Left lung (tissue), 10 donors: ENCODE data around the gene ADAMTS2. TPM values are rescaled to one million over a fixed set of nuclear protein-coding genes. Genes with fewer than 3 reads are reported as not detected.

Experiments used
- ATAC-seq: fragments of 200-7000 bp; cut with Tn5 transposase; one replicate; pipeline ENCODE4 v1.9.1; 2020; ENCODE audit warnings: moderate library complexity
- DNase-seq, 4 donors: peaks; one replicate each; pipeline ENCODE4 v3.0.0-alpha.2; 2013 to 2020
- H3K27ac ChIP-seq, 2 donors: fragments of 200-600 bp; sonication (generic) in 1 of 2; one replicate each; pipeline versions ENCODE4 v1.5.0 to v1.8.0; 2020 to 2021
- H3K27me3 ChIP-seq, 2 donors: fragments of 200-600 bp; sonication (generic) in 1 of 2; one replicate each; pipeline versions ENCODE4 v1.5.0 to v1.8.0; 2020 to 2021
- H3K36me3 ChIP-seq, 2 donors: fragments of 200-600 bp; sonication (generic) in 1 of 2; one replicate each; pipeline versions ENCODE4 v1.5.0 to v1.8.0; 2020 to 2021
- H3K4me1 ChIP-seq, 2 donors: fragments of 200-600 bp; one replicate each; pipeline ENCODE4 v1.8.0; 2021
- H3K4me3 ChIP-seq, 2 donors: fragments of 200-600 bp; sonication (generic) in 1 of 2; one replicate each; pipeline versions ENCODE4 v1.5.0 to v1.8.0; 2020 to 2021; ENCODE audit warnings: mild to moderate bottlenecking in 1 of 2
- H3K9me3 ChIP-seq, 2 donors: fragments of 200-600 bp; sonication (generic) in 1 of 2; one replicate each; pipeline versions ENCODE4 v1.5.0 to v1.8.0; 2020 to 2021
- CTCF ChIP-seq, 2 donors: fragments of 200-600 bp; sonication (generic) in 1 of 2; IDR thresholded peaks; one replicate each; pipeline versions ENCODE4 v1.5.0 to v1.8.0; 2021; ENCODE audit warnings: antibody characterized with exemption in 2 of 2
- intact Hi-C, 2 donors: fragments of 100-400 bp; cut with DNase I; formaldehyde crosslinking; loops; one replicate each; pipeline versions ENCODE4 v1.11.2 to v1.14.2; 2022
- polyA plus RNA-seq, 6 donors: library from polyadenylated mRNA; unstranded; fragments of 120-200 nt; gene quantifications; one replicate each; pipeline ENCODE4 v1.2.1, GENCODE V29; 2013; ENCODE audit not compliant: insufficient read length in 6 of 6
- total RNA-seq, 2 donors: library from RNA; stranded (reverse); fragmentation: NEBNext Ultra II Directional; extraction: Animal tissue kit (Norgen Biotek cat#: 25700); gene quantifications; one replicate each; pipeline ENCODE4 v1.2.1, GENCODE V29; 2021
- donor health status: DM: no; HTN: yes; CAD: no.
- donor health status: DM: no; HTN: no; CAD: no.

The ADAMTS2 gene
- total and polyA plus RNA-seq, 8 donors = 27.5 to 68.2 (median 36.0) TPM

- DNase-seq (no peak), ATAC-seq (no peak)
- intact Hi-C loops = no loop called here
- no peaks in the 10 kb centered on the region for H3K36me3 ChIP-seq
- H3K4me1 ChIP-seq = peaks cover 0 to 5% of the 10 kb centered on the region in 2 donors
- H3K27ac ChIP-seq = peak overlapping the region in 1 of 2 donors; percentile 22
- H3K4me3 ChIP-seq = no peak overlapping the region
- H3K9me3 ChIP-seq = peaks cover 0 to 14% of the 10 kb centered on the region in 2 donors
- peaks cover 0 to 6% of the 10 kb centered on the region in 2 donors for H3K27me3 ChIP-seq
- no peak for TF ChIP-seq CTCF (IDR thresholded peaks at IDR 0.05)
Observed at GRCh38 chr5:179304871-179305270, 40.4 kb downstream of the ADAMTS2 start.

- intact Hi-C loops = no loop called here
- ATAC-seq (peak; percentile 23), DNase-seq (no peak)
- Histone ChIP-seq H3K27me3 (peaks cover 0 to 6% of the 10 kb centered on the region in 2 donors), H3K27ac (peak overlapping the region; percentile 22 to 33), H3K36me3 (no peaks in the 10 kb centered on the region), H3K4me3 (no peak overlapping the region), H3K9me3 (peaks cover 0 to 14% of the 10 kb centered on the region in 2 donors), H3K4me1 (peaks cover 0 to 5% of the 10 kb centered on the region in 2 donors)
- no peak for TF ChIP-seq CTCF (IDR thresholded peaks at IDR 0.05)
Observed at GRCh38 chr5:179304466-179304865, 40.8 kb downstream of the ADAMTS2 start.

- peak in 1 of 4 donors; percentile 11 for DNase-seq
- peak overlapping the region; percentile 22 to 33 for H3K27ac ChIP-seq
- peaks cover 0 to 5% of the 10 kb centered on the region in 2 donors for H3K4me1 ChIP-seq
- no peak overlapping the region for H3K4me3 ChIP-seq
- peaks cover 0 to 14% of the 10 kb centered on the region in 2 donors for H3K9me3 ChIP-seq
- H3K27me3 ChIP-seq = peaks cover 0 to 6% of the 10 kb centered on the region in 2 donors
- no peak for TF ChIP-seq CTCF (IDR thresholded peaks at IDR 0.05)
- intact Hi-C loops = no loop called here
- no peaks in the 10 kb centered on the region for H3K36me3 ChIP-seq
- ATAC-seq = no peak
Observed at GRCh38 chr5:179303451-179304200, 41.6 kb downstream of the ADAMTS2 start.

- DNase-seq (peak in 2 of 4 donors; percentile 46 to 60), ATAC-seq (peak; percentile 43)
- Histone ChIP-seq H3K4me3 (no peak overlapping the region), H3K36me3 (no peaks in the 10 kb centered on the region), H3K27ac (peak overlapping the region in 1 of 2 donors; percentile 13), H3K9me3 (peaks cover 0 to 16% of the 10 kb centered on the region in 2 donors), H3K27me3 (peaks cover 0 to 6% of the 10 kb centered on the region in 2 donors), H3K4me1 (peaks cover 0 to 5% of the 10 kb centered on the region in 2 donors)
- intact Hi-C loops = no loop called here
- no peak for TF ChIP-seq CTCF (IDR thresholded peaks at IDR 0.05)
Observed at GRCh38 chr5:179302499-179303185, 42.6 kb downstream of the ADAMTS2 start.

GRCh38 chr5:179301796-179302195 lies 43.5 kb downstream of the ADAMTS2 start:
- peak in 2 of 4 donors; percentile 40 to 65 for DNase-seq
- H3K27ac ChIP-seq = peak overlapping the region in 1 of 2 donors; percentile 7
- H3K4me3 ChIP-seq = no peak overlapping the region

More at GRCh38 chr5:179301796-179302195, 43.5 kb downstream of the ADAMTS2 start:
- no peaks in the 10 kb centered on the region for H3K36me3 ChIP-seq
- ATAC-seq = peak; percentile 62
- peaks cover 0 to 6% of the 10 kb centered on the region in 2 donors for H3K27me3 ChIP-seq
- peaks cover 0 to 16% of the 10 kb centered on the region in 2 donors for H3K9me3 ChIP-seq
- intact Hi-C loops = no loop called here
- no peak for TF ChIP-seq CTCF (IDR thresholded peaks at IDR 0.05)
- peaks cover 0 to 5% of the 10 kb centered on the region in 2 donors for H3K4me1 ChIP-seq
